ENCODE measurements around the gene STPG3.

DNA sequence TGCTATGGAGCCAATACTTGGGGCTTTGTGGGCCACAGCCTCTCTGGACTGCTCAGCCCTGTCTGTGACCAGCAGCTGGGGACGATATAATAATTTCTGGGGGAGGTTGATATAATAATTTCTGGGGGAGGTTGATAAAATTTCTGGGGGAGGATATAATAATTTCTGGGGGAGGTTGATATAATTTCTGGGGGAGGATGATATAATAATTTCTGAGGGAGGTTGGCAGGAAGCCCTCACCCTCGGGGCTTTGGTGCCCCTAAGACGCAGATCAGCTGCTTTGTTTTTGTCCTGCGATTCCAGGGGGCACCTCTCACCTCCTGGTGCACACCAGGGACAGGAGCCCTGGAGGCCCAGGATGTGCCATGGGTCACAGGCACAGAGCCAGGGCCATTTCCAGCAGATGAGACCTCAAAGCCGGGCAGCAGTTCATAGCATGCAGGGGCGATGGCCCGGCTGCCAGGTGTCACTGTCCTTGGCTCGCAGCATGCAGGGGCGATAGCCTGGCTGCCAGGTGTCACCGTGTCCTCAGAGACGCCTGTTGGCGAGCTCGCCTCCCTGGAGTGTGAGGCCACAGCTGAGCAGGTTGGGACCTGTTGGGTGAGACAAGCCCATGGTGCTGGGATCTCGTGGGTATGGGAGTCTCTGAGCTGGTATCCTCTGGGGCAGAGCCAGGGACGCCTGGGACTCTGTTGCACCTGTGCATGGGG lies 22.7 kb downstream of the STPG3 start:
- TF ChIP-seq, protein P1, sequence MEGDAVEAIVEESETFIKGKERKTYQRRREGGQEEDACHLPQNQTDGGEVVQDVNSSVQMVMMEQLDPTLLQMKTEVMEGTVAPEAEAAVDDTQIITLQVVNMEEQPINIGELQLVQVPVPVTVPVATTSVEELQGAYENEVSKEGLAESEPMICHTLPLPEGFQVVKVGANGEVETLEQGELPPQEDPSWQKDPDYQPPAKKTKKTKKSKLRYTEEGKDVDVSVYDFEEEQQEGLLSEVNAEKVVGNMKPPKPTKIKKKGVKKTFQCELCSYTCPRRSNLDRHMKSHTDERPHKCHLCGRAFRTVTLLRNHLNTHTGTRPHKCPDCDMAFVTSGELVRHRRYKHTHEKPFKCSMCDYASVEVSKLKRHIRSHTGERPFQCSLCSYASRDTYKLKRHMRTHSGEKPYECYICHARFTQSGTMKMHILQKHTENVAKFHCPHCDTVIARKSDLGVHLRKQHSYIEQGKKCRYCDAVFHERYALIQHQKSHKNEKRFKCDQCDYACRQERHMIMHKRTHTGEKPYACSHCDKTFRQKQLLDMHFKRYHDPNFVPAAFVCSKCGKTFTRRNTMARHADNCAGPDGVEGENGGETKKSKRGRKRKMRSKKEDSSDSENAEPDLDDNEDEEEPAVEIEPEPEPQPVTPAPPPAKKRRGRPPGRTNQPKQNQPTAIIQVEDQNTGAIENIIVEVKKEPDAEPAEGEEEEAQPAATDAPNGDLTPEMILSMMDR (IDR thresholded peaks at IDR 0.05): no peak
- no peak for TF ChIP-seq POLR2A (IDR thresholded peaks at IDR 0.05)
